ENCODE results near the gene PLA2G6.

Gene PLA2G6

GRCh38 chr22:38196791-38197419 lies 15.3 kb upstream of the PLA2G6 start:
- no peak overlapping the region for H3K9ac ChIP-seq (ENCODE audit: low read length)

DNA sequence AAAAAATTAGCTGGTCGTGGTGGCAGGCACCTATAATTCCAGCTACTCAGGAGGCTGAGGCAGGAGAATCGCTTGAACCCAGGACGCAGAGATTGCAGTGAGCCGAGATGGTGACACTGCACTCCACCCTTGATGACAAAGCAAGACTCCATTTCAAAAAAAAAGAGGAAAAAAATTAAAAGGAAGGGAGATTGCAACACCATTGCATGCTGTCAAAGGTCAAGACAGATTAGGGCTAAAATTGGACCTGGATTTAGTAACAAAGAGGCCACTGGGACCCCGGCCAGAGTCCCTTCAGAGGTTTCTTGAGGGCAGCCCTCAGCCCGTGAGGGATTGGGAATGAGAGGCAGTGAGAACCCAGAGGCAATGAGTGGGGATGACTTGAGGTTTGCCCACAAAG lies 11.9 kb upstream of the PLA2G6 start:
- no peak overlapping the region for H3K9ac ChIP-seq (ENCODE audit: low read length)
- H3K9me3 ChIP-seq (ENCODE audit: control insufficient read depth, low read depth, low read length) = no peaks in the 10 kb centered on the region
- no peaks in the 10 kb centered on the region for H3K4me1 ChIP-seq (ENCODE audit: control insufficient read depth, low read depth, low read length)
- H3K4me3 ChIP-seq (ENCODE audit: low read length) = no peak overlapping the region
- no peak overlapping the region for H3K27ac ChIP-seq (ENCODE audit: low read length)
- H3K36me3 ChIP-seq (ENCODE audit: control insufficient read depth, low read depth, low read length) = no peaks in the 10 kb centered on the region
- no peaks in the 10 kb centered on the region for H3K27me3 ChIP-seq (ENCODE audit: control insufficient read depth, insufficient read depth, low read length)

More at GRCh38 chr22:38196791-38197419, 15.3 kb upstream of the PLA2G6 start:
- no peak overlapping the region for H3K4me3 ChIP-seq (ENCODE audit: low read length)
- no peaks in the 10 kb centered on the region for H3K9me3 ChIP-seq (ENCODE audit: control insufficient read depth, low read depth, low read length)
- peaks cover 5% of the 10 kb centered on the region for H3K4me1 ChIP-seq (ENCODE audit: control insufficient read depth, low read depth, low read length)
- H3K36me3 ChIP-seq (ENCODE audit: control insufficient read depth, low read depth, low read length) = no peaks in the 10 kb centered on the region
- H3K27me3 ChIP-seq (ENCODE audit: control insufficient read depth, insufficient read depth, low read length) = peaks cover 8% of the 10 kb centered on the region
- no peak overlapping the region for H3K27ac ChIP-seq (ENCODE audit: low read length)

DNA sequence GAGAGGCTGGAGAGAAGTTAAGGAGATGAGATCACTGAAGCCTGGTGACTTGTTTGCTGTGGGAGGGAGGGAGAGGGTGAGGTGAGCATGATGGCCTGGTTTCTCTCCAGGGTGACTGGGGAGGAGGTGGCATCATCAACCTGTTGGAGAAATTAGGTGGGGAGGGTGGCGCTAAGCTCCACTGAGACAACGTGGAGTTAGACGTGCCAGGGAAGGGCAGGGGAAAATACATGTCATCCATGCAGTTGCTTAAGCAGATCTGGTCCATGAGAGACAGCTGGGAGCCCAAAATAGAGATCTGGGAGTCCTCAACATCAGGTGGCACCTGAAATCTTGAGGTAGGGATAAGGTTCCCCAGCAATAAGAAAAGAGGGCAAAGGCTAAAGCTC lies 10.8 kb upstream of the PLA2G6 start:
- Histone ChIP-seq H3K9me3 (ENCODE audit: control insufficient read depth, low read depth, low read length) (no peaks in the 10 kb centered on the region), H3K9ac (ENCODE audit: low read length) (no peak overlapping the region), H3K27me3 (ENCODE audit: control insufficient read depth, insufficient read depth, low read length) (no peaks in the 10 kb centered on the region), H3K4me1 (ENCODE audit: control insufficient read depth, low read depth, low read length) (no peaks in the 10 kb centered on the region), H3K4me3 (ENCODE audit: low read length) (no peak overlapping the region), H3K27ac (ENCODE audit: low read length) (no peak overlapping the region), H3K36me3 (ENCODE audit: control insufficient read depth, low read depth, low read length) (no peaks in the 10 kb centered on the region)

GRCh38 chr22:38191731-38192474 lies 10.3 kb upstream of the PLA2G6 start:
- Histone ChIP-seq H3K9me3 (ENCODE audit: control insufficient read depth, low read depth, low read length) (no peaks in the 10 kb centered on the region), H3K9ac (ENCODE audit: low read length) (no peak overlapping the region), H3K4me1 (ENCODE audit: control insufficient read depth, low read depth, low read length) (no peaks in the 10 kb centered on the region), H3K27ac (ENCODE audit: low read length) (no peak overlapping the region), H3K4me3 (ENCODE audit: low read length) (no peak overlapping the region), H3K27me3 (ENCODE audit: control insufficient read depth, insufficient read depth, low read length) (no peaks in the 10 kb centered on the region), H3K36me3 (ENCODE audit: control insufficient read depth, low read depth, low read length) (no peaks in the 10 kb centered on the region)

- H3K36me3 ChIP-seq (ENCODE audit: control insufficient read depth, low read depth, low read length) = no peaks in the 10 kb centered on the region
These were observed 9.4 kb upstream of the PLA2G6 start for GRCh38 chr22:38191055-38191454.

DNA sequence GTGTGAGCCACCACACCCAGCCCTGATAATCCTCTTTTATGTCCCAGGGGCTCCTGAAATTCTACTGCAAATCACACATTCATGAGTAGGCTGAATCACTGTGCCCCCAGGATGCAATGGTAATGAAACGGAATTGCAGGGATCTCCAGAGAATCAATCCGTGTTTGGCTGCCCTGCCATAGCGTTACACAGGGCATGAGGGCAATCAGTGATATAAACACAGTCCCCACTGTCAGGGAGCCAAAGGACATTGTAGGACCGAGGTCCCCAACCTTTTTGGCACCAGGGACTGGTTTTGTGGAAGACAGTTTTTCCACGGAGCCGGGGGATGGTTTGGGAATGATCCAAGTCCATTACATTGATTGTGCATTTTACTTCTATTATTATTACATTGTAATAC lies 9.0 kb upstream of the PLA2G6 start:
- Histone ChIP-seq H3K27me3 (ENCODE audit: control insufficient read depth, insufficient read depth, low read length) (no peaks in the 10 kb centered on the region), H3K4me1 (ENCODE audit: control insufficient read depth, low read depth, low read length) (no peaks in the 10 kb centered on the region), H3K4me3 (ENCODE audit: low read length) (no peak overlapping the region), H3K9ac (ENCODE audit: low read length) (no peak overlapping the region), H3K27ac (ENCODE audit: low read length) (no peak overlapping the region), H3K9me3 (ENCODE audit: control insufficient read depth, low read depth, low read length) (no peaks in the 10 kb centered on the region), H3K36me3 (ENCODE audit: control insufficient read depth, low read depth, low read length) (no peaks in the 10 kb centered on the region)

More at GRCh38 chr22:38191055-38191454, 9.4 kb upstream of the PLA2G6 start:
- Histone ChIP-seq H3K27ac (ENCODE audit: low read length) (no peak overlapping the region), H3K9ac (ENCODE audit: low read length) (no peak overlapping the region), H3K4me3 (ENCODE audit: low read length) (no peak overlapping the region), H3K4me1 (ENCODE audit: control insufficient read depth, low read depth, low read length) (no peaks in the 10 kb centered on the region), H3K9me3 (ENCODE audit: control insufficient read depth, low read depth, low read length) (no peaks in the 10 kb centered on the region), H3K27me3 (ENCODE audit: control insufficient read depth, insufficient read depth, low read length) (no peaks in the 10 kb centered on the region)

- no peak overlapping the region for H3K9ac ChIP-seq (ENCODE audit: low read length)
- no peaks in the 10 kb centered on the region for H3K27me3 ChIP-seq (ENCODE audit: control insufficient read depth, insufficient read depth, low read length)
- H3K36me3 ChIP-seq (ENCODE audit: control insufficient read depth, low read depth, low read length) = no peaks in the 10 kb centered on the region
- no peaks in the 10 kb centered on the region for H3K9me3 ChIP-seq (ENCODE audit: control insufficient read depth, low read depth, low read length)
- H3K4me3 ChIP-seq (ENCODE audit: low read length) = no peak overlapping the region
- H3K4me1 ChIP-seq (ENCODE audit: control insufficient read depth, low read depth, low read length) = no peaks in the 10 kb centered on the region
- H3K27ac ChIP-seq (ENCODE audit: low read length) = no peak overlapping the region
These were observed 7.5 kb upstream of the PLA2G6 start for GRCh38 chr22:38189104-38189503.

DNA sequence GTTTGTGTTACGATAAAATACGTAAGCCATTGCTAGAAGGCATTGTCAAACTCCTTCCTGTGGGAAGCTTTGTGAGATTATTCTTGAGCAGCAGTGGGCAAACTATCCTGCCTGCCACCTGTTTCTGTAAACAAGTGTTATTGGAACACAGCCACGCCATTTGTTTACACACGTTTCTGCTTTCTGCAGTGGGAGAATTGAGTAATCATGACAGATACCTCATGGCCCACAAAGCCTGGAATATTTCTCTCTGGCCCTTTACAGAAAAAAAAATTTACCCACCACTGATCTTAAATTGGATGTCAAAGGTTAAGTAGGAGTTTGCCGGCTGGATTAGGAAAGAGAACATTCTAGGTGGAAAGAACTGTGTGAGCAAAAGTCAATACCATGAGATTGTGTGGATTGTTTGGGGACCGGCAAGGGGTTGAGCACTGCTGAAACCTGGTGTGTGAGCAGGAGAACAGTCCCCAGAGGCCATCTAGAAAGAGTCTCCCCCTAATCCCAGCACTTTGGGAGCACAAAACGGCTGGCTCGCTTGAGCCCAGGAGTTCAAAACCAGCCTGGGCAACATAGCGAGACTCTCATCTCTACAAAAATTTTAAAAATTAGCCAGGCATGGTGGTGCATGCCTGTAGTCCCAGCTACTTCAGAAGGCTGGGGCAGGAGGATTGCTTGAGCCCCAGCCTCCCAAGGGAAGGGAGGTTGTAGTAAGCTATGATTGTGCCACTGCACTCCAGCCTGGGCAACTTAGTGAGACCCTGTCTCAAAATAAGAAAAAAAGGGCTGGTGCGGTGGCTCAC lies 6.0 kb upstream of the PLA2G6 start:
- Histone ChIP-seq H3K4me3 (ENCODE audit: low read length) (no peak overlapping the region), H3K36me3 (ENCODE audit: control insufficient read depth, low read depth, low read length) (no peaks in the 10 kb centered on the region), H3K9me3 (ENCODE audit: control insufficient read depth, low read depth, low read length) (no peaks in the 10 kb centered on the region), H3K4me1 (ENCODE audit: control insufficient read depth, low read depth, low read length) (no peaks in the 10 kb centered on the region), H3K27ac (ENCODE audit: low read length) (no peak overlapping the region), H3K9ac (ENCODE audit: low read length) (no peak overlapping the region), H3K27me3 (ENCODE audit: control insufficient read depth, insufficient read depth, low read length) (no peaks in the 10 kb centered on the region)

GRCh38 chr22:38186429-38186828 lies 4.8 kb upstream of the PLA2G6 start:
- no peak overlapping the region for H3K4me3 ChIP-seq (ENCODE audit: low read length)
- no peak overlapping the region for H3K27ac ChIP-seq (ENCODE audit: low read length)
- H3K9ac ChIP-seq (ENCODE audit: low read length) = no peak overlapping the region
- no peaks in the 10 kb centered on the region for H3K4me1 ChIP-seq (ENCODE audit: control insufficient read depth, low read depth, low read length)
- no peaks in the 10 kb centered on the region for H3K9me3 ChIP-seq (ENCODE audit: control insufficient read depth, low read depth, low read length)
- H3K27me3 ChIP-seq (ENCODE audit: control insufficient read depth, insufficient read depth, low read length) = no peaks in the 10 kb centered on the region
- no peaks in the 10 kb centered on the region for H3K36me3 ChIP-seq (ENCODE audit: control insufficient read depth, low read depth, low read length)

- no peaks in the 10 kb centered on the region for H3K36me3 ChIP-seq (ENCODE audit: control insufficient read depth, low read depth, low read length)
- H3K9me3 ChIP-seq (ENCODE audit: control insufficient read depth, low read depth, low read length) = no peaks in the 10 kb centered on the region
- peaks cover 13% of the 10 kb centered on the region for H3K4me1 ChIP-seq (ENCODE audit: control insufficient read depth, low read depth, low read length)
These were observed 3.2 kb upstream of the PLA2G6 start for GRCh38 chr22:38184788-38185187.

DNA sequence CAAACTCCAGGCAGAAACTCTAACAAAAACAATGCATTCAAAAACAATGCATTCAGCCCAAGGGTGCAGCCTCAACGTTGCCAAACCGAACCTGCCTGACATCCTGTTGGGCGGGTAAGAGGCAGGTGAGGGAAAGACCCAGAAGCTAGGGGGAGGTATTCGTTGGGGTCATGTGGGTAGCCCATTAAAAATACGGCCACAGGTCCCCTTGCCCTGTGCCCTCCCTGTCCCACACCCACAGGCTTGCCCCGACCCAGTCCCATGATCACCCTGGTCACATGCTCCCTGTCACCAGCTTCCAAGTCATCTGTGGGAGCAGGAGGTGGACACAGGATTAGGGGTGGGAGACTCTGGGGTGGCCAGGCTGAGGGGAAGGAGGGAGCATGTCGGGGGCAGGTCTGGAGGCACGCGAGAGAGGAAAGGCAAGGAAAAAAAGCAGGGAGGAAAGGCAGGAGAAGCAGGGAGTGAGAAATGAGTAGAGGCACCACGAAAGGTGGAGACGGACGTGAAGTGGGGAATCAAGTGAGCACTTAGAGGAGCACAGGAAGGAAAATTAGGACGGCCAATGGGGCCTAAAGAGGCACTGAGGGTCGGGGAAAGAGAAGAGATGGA lies 683 bp downstream of the PLA2G6 start:
- H3K36me3 ChIP-seq (ENCODE audit: control insufficient read depth, low read depth, low read length) = no peaks in the 10 kb centered on the region
- H3K27ac ChIP-seq (ENCODE audit: low read length) = peak overlapping the region; percentile 98
- H3K27me3 ChIP-seq (ENCODE audit: control insufficient read depth, insufficient read depth, low read length) = no peaks in the 10 kb centered on the region
- H3K9ac ChIP-seq (ENCODE audit: low read length) = peak overlapping the region; percentile 95
- H3K4me1 ChIP-seq (ENCODE audit: control insufficient read depth, low read depth, low read length) = peaks cover 13% of the 10 kb centered on the region
- peak overlapping the region; percentile 85 for H3K4me3 ChIP-seq (ENCODE audit: low read length)
- no peaks in the 10 kb centered on the region for H3K9me3 ChIP-seq (ENCODE audit: control insufficient read depth, low read depth, low read length)

More at GRCh38 chr22:38184788-38185187, 3.2 kb upstream of the PLA2G6 start:
- Histone ChIP-seq H3K27ac (ENCODE audit: low read length) (no peak overlapping the region), H3K27me3 (ENCODE audit: control insufficient read depth, insufficient read depth, low read length) (no peaks in the 10 kb centered on the region), H3K4me3 (ENCODE audit: low read length) (no peak overlapping the region), H3K9ac (ENCODE audit: low read length) (no peak overlapping the region)
